DMS 273 (cell line): ENCODE results near the gene SESN1.

ENCODE experiments used
- DNase-seq: peaks from one replicate; lab custom pipeline; 2025; ENCODE audit not compliant: unreplicated experiment; lab: John Stamatoyannopoulos, UW

The SESN1 gene

DNA sequence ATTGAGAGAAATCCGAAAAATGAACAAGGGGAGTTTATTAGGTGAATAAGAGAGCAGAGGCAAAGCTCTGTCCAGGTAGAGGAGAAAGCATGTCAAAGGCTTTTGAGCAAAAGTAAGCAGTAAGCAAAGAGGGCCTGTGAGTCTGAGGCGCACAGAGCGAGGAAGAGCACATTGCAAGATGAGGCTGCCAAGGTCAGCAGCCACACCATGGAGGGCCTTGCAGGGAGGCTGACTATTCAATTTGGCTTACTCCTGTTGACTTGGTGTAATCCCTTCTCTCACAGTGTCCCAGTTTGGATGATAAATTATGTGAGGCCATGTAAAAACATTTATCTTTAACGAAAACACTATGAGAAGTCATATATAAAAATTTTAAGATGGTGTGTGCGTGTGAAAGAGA lies 32.4 kb downstream of the SESN1 start:
- DNase-seq = no peak

DNA sequence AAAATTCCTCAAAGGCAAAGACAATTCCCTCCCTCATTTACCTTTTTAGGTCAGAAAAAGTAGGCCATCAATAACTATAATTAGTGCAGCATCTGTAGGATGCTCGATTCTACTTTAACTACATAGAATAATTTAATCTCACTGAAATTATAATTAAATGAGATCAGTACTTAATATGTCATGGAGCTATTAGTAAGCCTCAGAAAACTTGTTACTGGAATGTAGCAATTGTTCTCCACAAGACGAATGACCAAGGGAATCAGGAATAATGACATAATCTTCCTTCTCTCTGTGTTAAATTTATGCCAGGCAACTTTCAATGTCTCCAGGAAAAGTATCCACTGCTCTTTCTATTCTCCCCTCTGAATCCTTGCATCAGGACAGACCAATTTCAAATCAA lies 34.1 kb downstream of the SESN1 start:
- DNase-seq = no peak

DNA sequence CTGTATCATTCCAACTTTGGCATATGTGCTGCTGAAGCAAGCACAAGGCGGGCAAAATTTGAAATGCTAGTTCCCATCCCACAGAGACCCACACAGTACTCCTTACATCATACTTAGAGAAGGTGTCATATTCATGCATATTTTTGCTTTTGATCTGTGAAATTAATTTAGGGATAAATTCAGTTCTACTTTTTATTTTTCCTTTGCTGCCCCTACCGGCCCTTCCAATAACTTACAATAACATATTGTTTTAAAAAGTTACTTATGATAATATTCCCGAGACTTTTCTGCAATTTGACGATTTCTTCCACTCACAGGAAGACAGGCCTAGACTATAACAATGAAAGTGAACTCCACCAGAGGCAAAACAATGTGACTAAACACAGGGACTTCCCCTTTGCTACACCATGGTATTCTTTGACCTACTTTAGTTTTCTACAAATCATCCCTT lies 35.0 kb downstream of the SESN1 start:
- DNase-seq = peak; percentile 27

DNA sequence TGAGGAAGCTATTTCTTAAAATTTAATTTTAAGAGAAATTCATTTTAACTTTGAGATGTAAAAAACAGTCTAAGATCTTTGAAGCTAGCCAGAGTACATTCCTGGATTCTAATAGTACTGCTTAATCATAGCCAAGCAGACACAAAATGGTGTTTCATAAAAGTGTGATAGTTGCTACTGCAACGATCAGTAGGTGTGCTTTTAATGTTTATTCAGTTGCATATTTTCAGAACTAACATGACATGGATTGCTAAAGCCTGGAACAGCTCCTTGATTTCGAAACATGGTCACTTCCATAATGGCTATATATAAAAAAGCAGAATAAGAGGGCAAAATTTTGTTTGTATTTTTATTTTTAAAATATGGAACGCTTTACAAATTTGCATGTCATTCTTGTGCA lies 35.5 kb downstream of the SESN1 start:
- peak; percentile 27 for DNase-seq

GRCh38 chr6:109058620-109059019 lies 36.0 kb downstream of the SESN1 start:
- DNase-seq = no peak

GRCh38 chr6:109056661-109057060 lies 38.0 kb downstream of the SESN1 start:
- DNase-seq = peak; percentile 37

- no peak for DNase-seq
Measured at GRCh38 chr6:109055771-109056235, 38.8 kb downstream of the SESN1 start.

GRCh38 chr6:109053336-109053735 lies 41.3 kb downstream of the SESN1 start:
- DNase-seq = peak; percentile 67

DNA sequence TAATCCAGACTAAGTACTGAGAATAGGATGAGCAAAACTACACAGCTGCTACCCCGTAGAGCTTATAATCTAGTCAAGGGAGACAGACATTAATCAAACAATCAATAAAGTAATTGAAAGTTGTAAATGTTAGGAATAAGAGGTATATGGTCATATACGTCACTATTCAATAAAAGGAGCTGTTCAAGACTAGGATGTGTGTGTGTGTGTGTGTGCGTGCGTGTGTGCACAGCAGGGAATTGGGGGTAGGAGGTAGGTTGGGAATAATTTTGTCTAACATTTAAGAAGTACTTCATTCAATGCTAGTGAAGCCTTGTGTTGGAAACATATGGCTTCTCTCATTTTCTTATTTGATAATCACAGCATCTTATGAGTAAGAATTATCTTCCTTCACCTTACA lies 41.8 kb downstream of the SESN1 start:
- DNase-seq = peak; percentile 54

- DNase-seq = no peak
Measured at GRCh38 chr6:109052018-109052651, 42.5 kb downstream of the SESN1 start.

- DNase-seq = peak; percentile 16
Measured at GRCh38 chr6:109051301-109052017, 43.2 kb downstream of the SESN1 start.

DNA sequence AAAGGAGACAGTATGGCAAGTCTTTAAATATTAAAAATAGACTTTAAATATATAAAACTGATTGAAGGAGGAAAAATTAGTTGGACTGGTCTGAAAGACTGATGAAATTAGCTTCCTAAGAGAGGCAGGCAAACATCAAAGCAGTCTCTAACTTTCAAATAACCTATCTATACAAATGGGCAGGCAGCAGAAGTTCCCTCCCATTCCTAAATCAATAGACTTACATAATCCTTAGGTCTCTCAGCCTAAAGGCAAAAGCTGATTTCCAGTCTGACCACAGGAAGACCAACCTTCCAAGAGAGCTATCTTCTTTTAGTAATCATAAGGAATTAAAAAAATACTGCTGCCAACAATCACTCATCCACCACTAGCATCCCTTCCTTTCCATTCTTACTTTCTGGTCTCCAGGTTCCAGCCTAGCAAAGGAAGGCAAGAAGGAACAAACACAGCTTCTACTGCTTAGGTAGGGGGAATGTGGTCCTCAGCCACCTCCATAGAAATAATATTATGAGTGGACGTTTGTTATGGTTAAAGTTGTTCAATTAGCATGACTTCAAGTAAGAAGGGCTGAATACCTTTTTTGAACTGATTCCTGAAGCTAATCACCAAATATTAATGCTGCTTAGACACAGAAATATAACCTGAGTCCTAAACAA lies 44.1 kb downstream of the SESN1 start:
- DNase-seq = peak; percentile 31

- peak; percentile 50 for DNase-seq
Measured at GRCh38 chr6:109050012-109050411, 44.6 kb downstream of the SESN1 start.

DNA sequence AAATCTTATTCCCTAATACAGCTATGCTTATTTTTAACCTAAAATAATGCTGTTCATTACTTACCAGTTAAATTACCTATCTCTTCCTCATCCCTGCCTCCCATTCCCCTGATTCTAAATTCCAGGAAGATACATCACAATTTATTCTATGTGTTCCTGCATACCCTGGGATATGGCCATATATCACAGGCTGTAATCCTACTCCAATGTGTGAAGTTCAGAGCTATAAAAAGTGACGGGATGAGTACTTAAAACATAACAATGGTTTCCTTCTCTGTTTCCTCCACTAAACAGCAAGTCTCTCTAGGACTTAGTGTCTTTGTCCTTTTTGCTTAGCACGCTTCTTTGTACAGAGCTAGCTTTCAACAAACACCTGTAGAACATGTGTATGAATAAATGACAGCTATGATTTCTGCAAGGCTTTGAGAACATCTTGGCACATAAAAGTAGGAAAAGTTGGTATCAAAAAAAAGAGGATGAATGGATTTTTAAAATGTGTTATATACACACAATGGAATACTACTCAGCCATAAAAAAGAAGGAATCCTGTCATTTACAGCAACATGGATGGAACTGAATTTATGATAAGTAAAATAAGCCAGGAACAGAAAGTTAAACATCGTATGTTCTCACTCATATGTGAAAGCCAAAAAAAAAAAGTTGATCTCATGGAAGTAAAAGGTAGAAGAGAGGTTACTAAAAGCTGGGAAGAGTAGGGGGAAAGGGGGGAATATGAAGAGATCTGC lies 45.8 kb downstream of the SESN1 start:
- DNase-seq = no peak

DNA sequence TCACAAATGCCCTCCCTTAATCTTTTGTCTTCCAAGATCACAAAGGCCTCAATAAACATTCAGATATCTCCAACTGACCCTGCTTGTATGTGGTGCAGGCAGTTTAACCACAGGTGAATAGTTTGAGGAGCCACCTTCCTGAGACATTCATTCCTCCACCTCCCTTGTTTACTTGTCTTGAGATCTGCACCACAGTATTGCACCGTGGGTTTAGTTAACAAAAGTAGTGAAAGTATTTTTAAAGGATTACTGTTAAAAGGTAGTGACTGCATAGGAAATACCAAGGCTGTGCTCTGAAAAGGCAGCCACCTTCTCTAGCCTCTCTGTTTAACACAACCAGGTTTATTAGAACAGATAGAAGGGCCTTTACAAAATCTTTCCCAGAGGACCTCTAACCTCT lies 46.5 kb downstream of the SESN1 start:
- no peak for DNase-seq

DNA sequence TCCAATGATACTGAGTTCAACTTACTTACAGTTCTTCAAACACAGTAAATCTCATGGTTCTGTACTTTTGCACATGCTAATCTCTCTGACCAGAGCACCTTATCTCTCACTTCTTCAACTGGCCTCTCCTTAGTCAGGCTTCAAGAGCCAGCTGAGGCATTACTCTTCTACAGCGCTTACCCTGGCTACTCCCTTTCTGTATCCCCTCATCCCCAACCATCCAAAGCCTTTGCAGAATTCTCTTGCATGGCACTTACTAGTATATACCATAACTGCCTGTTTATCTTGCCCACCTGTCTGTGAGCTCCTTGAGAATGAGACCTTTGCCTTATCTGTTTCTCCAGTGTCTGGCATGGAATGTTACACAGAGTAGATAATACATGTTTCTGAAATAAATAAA lies 49.2 kb downstream of the SESN1 start:
- DNase-seq = no peak

GRCh38 chr6:109039795-109040194 lies 54.9 kb downstream of the SESN1 start:
- DNase-seq = no peak

DNA sequence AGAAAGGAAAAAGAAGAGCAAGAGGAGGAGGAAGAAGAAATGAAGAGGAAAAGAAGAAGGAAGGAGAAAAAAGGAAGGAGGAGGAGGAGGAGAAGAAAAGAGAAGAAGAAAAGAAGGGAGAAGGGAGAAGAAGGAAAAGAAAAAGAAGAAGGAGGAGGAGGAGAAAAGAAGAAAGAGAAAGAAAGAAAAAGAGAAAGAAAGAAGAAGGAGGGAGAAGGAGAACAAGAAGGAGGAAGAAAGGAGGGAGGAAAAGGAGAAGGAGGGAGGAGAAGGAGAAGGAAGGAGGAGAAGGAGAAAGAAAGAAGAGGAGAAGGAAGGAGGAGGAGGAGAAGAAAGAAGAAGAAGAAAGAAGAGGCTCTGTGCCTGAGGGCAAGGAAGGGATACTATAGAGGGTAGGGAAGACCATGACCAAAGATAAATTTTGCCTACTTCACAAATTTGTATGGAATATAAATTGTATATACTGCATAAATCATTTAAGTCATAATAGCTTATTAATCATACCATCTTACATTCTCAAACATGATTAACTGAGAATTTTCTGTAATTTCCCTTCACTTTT lies 55.7 kb downstream of the SESN1 start:
- DNase-seq = no peak

- no peak for DNase-seq
Measured at GRCh38 chr6:109036574-109037294, 57.9 kb downstream of the SESN1 start.

DNA sequence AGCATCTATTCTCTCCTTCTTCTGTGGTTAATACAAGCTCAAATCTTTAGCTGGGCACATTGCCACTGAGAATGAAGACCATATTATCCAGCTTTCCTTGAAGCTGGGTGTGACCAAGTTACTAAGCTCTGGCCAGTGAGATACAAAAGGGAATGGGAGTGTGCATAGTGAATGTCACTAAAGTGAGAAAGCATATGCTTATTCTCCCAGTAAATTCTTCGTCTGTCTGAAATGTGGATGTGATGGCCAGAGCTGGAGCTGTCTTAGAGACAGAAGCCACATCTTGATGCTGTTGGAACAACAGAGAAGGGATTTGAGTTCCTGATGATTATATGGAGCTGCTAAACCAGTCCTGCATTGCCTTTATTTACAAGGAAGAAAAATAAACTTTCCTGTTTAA lies 60.1 kb downstream of the SESN1 start:
- no peak for DNase-seq
